GM19035 (cell line): ENCODE data around the gene BICD2.
"Not testable (repeated sequence)": the region's sequence is repeated elsewhere in the genome, so short reads cannot be mapped to it uniquely, and the experiment has no call there.

Source experiments
- ATAC-seq: cut with Tn5 transposase; IDR thresholded peaks from one replicate; pipeline ENCODE4 v1.9.1; 2021; ENCODE audit not compliant: unreplicated experiment

Gene BICD2

GRCh38 chr9:92764381-92764987 is at the start of gene BICD2:
TSS of gene BICD2 (minus strand) at chr9:92764833. CDS start at chr9:92764744, 89 bp downstream.
- peak; percentile 91 for ATAC-seq

GRCh38 chr9:92809629-92810326 is 45.1 kb upstream of the BICD2 start:
- not testable (repeated sequence) for ATAC-seq

GRCh38 chr9:92808726-92809451 is 44.3 kb upstream of the BICD2 start:
- ATAC-seq: no peak

- no peak for ATAC-seq
Observed at GRCh38 chr9:92807757-92808725, 43.4 kb upstream of the BICD2 start.

- no peak for ATAC-seq
Observed at GRCh38 chr9:92807031-92807756, 42.6 kb upstream of the BICD2 start.

- ATAC-seq: no peak
Observed at GRCh38 chr9:92804727-92805126, 40.1 kb upstream of the BICD2 start.

- ATAC-seq: no peak
Observed at GRCh38 chr9:92798358-92798757, 33.7 kb upstream of the BICD2 start.

GRCh38 chr9:92796337-92796804 is 31.7 kb upstream of the BICD2 start:
- not testable (repeated sequence) for ATAC-seq

GRCh38 chr9:92795598-92796336 is 31.1 kb upstream of the BICD2 start:
- no peak for ATAC-seq

GRCh38 chr9:92795000-92795399 is 30.4 kb upstream of the BICD2 start:
- ATAC-seq: no peak

GRCh38 chr9:92794426-92794825 is 29.8 kb upstream of the BICD2 start:
- no peak for ATAC-seq

GRCh38 chr9:92790542-92791527 is 26.2 kb upstream of the BICD2 start:
- ATAC-seq: peak; percentile 62

- no peak for ATAC-seq
Observed at GRCh38 chr9:92786298-92786697, 21.7 kb upstream of the BICD2 start.

- no peak for ATAC-seq
Observed at GRCh38 chr9:92781899-92782298, 17.3 kb upstream of the BICD2 start.

GRCh38 chr9:92780206-92780605 is 15.6 kb upstream of the BICD2 start:
- no peak for ATAC-seq

- no peak for ATAC-seq
Observed at GRCh38 chr9:92775466-92775865, 10.8 kb upstream of the BICD2 start.

- no peak for ATAC-seq
Observed at GRCh38 chr9:92774274-92774673, 9.6 kb upstream of the BICD2 start.

- ATAC-seq: no peak
Observed at GRCh38 chr9:92773810-92774209, 9.2 kb upstream of the BICD2 start.
